ENCODE data around the gene GSG1L.
"Not testable (repeated sequence)": the region's sequence is repeated elsewhere in the genome, so short reads cannot be mapped to it uniquely, and the experiment has no call there.

GSG1L gene

DNA sequence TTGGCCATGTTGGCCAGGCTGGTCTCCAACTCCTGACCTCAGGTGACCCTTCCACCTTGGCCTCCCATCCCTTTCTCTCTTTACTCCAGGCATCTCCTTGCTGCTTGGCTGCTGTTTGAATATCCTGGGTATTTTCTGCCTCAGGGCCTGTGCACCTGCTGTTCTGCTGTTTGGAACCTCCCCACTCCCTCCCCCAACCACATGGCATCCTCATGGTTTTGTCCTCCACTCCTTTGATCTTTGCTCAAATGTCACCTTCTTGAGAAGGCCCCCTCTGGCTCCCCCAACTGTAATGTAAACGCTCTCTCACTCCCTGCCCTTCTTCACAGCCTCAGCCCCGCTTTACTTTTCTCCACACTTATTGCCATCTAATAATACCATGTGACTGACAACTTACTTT is 152.0 kb downstream of the GSG1L start:
- DNase-seq (ENCODE audit: low read depth in 1 of 2, low spot score in 1 of 2) = no peak

DNA sequence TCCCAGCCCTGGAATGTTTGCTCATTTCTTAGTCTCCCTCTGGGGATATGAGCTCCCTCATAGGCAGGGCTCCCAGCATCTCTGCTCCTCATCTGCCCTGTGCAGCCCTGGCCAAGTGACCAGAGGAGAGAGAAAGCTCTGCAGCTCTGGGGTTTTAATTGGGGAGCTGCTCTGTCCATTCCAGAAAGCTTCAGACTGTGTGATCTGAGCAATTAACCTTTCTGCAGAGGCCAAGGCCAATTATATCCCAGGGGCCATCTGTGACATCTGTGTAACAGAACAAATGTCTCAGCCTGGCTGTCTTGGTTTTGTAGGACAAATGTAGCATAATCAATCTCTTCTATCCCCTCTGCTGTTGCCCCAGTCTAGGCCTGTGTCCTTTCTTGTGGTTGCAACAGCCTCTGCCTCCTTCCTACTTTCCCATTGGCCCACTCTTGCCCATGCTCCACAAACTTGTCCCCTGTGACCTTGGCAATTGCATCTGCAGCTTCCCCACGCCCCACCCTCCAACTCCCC is 156.0 kb downstream of the GSG1L start:
- no peak for DNase-seq (ENCODE audit: low read depth in 1 of 2, low spot score in 1 of 2)

DNA sequence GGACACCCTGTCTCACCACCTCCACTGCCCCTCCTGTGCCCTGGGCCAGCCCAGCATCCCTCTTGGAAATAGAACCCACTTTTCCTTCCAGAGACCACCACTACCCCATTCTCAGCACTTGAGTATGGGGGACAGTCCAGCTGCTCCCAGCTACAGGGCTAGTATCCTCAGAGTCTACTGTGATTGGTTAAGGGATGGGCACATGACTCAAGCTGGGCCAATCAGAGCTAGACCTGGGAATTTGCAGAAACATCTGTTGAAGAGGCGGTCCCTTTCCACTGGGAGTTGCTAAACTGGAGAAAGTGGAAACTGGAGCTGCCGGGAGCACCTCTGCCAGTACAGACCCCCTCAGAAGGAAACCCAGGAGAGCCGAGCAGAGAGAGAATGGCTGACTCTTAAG is 156.6 kb downstream of the GSG1L start:
- DNase-seq (ENCODE audit: low read depth in 1 of 2, low spot score in 1 of 2) = no peak

DNA sequence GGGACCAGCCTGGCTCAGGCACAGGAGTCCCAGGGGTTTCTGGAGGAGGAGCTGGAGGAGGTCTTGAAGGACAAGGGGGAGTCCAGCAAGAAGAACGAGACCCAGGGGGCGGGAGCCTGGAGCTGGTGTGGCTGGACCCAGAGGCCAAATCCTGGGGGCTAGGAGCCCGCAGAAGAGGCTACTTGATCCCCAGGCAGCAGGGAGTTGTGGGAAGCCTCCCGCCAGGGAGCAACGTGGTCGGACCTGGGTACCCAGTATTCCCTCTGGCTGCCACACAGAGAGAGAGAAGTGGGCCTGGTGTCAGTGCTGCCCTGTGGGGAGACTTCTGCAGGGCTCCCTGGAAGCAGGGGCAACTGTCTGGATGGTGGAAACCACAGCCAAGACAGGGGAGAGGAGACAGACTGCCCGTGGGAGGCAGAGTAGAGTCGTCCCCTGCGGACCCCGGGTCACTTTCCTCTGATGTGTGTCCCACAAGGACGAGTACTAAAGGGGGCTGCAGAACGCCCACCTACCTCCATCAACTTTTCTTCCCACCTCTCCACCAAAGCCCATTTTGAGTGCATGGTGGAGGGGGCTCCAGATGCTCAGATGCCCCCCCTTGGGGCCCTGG is 160.4 kb downstream of the GSG1L start:
- DNase-seq (ENCODE audit: low read depth in 1 of 2, low spot score in 1 of 2) = no peak

DNA sequence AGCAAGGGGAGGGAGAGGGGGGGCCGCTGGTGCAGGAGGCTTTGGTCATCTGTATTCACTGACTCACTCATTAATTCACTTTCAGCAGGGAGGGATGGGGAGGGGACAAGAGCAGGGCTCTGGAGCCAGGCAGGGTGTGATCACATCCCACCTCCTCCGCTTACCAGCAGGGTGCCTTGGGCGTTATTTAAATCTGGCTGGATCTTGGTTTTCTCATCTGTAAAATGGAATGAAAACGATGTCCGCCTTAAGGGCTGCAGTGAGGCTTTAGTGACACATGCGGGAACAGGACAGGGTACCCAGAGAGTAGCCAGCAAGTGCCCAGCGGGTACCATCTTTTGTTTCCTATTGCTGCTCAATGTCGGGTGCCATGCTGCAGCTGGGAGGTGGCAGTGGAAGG is 161.0 kb downstream of the GSG1L start:
- no peak for DNase-seq (ENCODE audit: low read depth in 1 of 2, low spot score in 1 of 2)

DNA sequence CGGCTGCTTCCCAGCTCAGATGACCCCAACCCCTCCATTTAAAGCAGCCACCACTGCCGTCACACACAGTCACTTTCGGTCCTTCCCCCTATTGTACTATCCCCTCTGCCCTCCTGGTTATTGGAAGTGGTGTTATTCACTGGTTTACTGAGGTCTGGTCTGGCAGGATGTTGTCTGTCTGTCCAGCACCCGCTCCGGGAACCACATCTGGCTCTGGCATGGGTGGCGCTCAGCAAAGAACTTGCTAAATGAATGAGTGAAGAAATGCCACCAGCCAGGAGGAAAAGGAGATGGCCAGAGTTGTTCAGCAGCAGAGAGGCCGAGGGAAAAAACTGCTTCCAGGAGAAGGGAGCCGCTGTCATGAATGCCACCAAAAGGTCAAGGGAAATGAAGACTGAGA is 161.6 kb downstream of the GSG1L start:
- no peak for DNase-seq (ENCODE audit: low read depth in 1 of 2, low spot score in 1 of 2)

DNA sequence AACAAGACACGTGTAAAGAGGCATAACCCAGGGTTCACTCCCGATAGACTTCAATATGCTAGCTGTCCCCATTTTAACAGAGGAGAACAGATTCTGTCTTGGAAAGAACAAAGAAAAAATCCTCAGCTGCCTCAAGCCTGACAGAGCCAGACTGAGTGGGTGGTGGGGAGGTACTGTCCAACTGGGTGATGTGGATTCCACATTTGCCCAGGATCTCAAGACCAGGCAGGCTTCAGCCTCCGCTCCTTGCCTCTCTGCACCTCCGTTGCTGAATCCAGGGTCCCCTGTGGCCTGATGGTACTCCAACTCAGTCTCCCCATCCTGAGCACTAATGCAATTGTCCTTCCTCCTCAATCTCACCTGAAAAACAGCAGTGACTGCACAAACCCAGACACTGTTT is 163.8 kb downstream of the GSG1L start:
- DNase-seq (ENCODE audit: low read depth in 1 of 2, low spot score in 1 of 2) = no peak

DNA sequence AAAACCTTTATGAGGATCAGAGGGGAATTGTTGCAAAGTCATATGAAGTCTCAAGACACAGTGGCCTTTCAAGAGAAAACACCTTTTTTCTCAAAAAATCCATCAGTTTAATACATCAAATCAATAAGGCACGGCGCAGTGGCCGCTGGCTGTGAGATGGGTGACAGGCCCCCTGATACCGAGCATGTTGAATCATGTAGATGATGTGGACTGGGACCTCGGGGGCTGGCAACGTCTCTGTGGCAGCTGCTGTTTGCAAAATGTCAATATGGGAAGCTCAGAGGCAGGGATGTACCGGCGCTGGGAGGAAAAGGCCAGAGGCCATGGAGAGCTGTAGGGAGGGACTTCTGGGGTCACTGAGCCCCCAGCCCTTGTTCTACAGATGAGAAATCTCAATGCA is 169.1 kb downstream of the GSG1L start:
- no peak for DNase-seq (ENCODE audit: low read depth in 1 of 2, low spot score in 1 of 2)

DNA sequence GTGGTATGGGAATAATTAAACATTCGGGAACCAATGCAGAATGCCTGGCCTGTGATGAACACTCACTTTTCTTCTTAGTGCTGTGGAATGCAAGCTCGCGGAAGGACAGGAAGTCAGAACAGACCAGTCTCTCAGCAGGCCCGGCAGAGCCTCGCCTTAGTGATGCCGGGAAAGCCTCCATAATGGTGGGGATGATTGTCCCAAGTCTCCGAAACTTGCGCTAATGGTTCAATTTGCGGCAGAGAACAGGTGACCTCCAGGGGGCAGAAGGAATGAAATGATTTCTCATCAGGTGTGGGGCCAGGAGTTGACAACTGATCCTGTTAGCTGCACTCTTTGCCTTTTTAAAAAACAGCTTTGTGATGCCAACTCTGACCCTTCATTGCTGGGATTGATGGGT is 170.6 kb downstream of the GSG1L start:
- DNase-seq (ENCODE audit: low read depth in 1 of 2, low spot score in 1 of 2) = no peak

DNA sequence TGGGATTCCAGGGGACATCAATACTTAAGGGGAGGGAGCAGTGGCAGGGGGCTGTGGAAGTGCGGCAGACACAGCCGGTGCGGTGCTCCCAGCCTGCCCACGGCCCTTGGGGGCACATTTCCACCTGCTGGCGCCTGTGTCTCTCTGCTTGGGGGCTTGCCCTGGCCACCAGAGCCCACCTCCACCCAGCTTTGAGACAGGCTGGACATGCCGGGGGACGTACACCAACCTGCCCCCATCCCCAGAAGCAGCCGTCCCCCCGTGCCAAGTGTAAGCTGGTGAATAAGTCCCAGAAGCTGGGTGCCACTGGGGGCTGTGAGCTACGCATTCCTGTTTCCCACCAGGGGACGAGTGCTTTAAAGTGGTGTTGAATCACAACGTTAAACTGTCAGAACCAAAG is 172.6 kb downstream of the GSG1L start:
- DNase-seq (ENCODE audit: low read depth in 1 of 2, low spot score in 1 of 2) = no peak

DNA sequence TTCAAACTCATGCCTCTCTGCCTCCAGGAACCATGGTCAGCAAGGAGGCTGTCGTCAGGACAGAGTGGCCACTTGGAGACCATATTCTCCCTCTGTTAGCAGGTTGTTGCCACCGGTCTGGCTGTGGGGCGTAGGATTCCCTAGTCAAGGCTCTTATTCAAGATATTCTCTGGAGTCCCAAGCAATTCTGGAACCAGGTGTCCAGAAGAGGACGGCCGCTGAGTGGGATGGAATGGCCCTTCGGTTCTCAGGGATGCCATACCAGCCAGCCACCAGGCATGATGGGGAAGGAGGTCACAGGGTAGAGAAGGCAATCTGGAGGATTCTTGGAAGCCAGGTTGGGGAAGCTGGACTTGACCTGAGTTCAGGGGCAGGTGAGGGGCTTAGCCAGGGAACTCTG is 173.5 kb downstream of the GSG1L start:
- DNase-seq (ENCODE audit: low read depth in 1 of 2, low spot score in 1 of 2) = no peak

DNA sequence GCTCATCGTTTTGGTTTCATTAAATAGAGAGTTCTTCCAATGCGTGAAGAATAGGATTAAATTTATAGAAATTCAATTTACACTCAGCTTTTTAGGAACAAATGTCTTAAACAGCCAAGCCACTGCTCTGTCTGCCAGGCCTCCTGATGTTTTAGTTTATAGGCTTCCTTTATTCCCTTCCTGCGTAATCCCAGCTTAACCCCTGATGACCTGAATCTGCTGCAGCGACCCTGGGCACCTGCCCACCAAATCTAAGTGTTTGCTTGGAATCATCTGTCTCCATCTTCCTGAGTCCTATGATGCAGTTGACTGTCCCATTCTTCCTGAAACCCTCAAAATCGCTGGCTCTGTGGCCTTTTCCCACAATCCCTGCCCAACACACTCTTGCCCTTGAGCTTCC is 179.9 kb downstream of the GSG1L start:
- DNase-seq (ENCODE audit: low read depth in 1 of 2, low spot score in 1 of 2) = no peak

DNA sequence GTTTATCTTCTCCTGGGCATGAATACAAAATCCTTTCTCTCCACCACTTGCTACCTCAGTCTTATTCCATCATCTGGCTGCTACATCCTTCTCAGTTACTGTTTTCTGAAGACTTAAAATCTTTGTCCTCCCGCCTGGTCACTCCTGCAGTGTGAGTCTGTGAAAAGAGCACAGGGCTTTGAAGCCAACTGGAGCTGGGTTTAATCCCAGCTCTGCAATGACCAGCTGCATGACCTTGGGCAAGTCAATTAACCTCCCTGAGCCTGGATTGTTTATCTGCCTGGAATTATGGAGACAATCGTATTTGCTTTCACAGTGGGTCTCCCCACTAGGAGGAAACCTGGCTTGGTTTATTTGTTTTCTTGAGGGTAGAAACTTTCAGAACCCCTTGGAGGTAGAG is 183.2 kb downstream of the GSG1L start:
- no peak for DNase-seq (ENCODE audit: low read depth in 1 of 2, low spot score in 1 of 2)

DNA sequence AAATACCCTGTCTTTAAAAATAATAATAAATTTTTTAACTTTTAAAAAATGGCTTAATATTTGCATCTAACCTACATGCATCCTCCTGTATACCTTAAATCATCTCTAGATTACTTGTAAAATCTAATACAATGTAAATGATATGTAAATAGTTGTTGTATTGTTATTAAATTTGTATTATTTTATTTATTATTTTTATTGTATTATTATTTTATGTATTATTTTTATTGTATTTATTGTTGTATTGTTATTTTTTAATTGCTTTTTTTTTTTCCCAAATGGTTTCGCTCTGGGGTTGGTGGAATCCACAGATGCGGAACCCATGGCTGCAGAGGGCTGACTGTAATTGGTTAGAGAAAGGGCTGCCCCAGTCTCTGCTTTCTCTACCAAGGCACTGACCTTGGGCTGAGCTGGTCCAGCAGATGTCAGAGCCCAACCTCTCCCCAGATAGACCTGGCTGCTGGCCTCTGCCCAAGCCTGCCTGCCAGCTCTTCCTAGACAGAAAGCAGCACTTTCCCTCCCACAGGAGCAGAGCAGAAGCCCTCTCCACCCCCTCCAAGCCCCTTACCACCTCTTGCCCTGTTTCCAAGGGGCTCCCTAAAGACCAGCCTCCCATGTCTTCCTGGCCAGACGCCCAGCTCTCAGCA is 183.8 kb downstream of the GSG1L start:
- DNase-seq (ENCODE audit: low read depth in 1 of 2, low spot score in 1 of 2) = no peak

DNA sequence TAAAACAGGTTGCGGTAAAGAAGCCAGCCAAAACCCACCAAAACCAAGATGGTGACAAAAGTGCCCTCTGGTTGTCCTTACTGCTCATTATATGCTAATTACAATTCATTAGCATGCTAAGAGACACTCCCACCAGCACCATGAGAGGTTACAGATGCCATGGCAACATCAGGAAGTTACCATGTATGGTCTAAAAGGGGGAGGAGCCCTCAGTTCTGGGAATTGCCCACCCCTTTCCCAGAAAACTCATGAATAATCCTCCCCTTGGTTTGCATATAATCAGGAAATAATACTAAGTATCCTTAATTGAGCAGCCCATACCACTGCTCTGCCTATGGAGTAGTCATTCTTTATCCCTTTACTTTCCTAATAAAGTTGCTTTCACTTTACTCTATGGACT is 190.9 kb downstream of the GSG1L start:
- not testable (repeated sequence) for DNase-seq (ENCODE audit: low read depth in 1 of 2, low spot score in 1 of 2)

DNA sequence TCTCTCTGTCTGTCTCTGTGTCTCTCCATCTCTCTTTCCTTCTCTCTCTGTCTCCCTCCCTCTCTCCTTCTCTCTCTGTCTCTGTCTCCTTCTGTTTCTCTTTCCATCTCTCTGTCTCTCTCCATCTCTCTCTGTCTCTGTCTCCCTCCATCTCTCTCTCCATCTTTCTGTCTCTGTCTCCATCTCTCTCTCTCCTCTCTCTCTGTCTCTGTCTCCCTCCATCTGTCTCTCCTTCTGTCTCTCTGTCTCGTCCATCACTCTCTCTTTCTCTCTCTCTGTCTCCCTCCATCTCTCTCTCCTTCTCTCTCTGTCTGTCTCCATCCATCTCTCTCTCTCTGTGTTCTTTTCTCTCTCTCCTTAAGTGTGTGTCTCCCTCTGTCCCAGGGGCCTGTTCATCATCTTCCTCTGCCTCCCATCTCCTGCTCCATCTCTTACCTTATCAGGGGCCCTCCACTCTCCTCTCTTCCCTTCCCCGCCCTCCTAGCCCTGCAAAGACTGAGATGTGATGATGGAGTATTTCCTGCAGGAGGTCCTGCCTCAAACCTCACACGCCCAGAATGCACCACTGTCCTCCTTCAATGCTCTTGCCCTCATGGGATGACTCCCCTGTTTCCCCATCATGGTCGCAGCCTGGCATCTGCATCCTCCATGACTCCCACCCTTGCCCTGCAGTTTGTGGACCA is 193.3 kb downstream of the GSG1L start:
- DNase-seq (ENCODE audit: low read depth in 1 of 2, low spot score in 1 of 2) = no peak

DNA sequence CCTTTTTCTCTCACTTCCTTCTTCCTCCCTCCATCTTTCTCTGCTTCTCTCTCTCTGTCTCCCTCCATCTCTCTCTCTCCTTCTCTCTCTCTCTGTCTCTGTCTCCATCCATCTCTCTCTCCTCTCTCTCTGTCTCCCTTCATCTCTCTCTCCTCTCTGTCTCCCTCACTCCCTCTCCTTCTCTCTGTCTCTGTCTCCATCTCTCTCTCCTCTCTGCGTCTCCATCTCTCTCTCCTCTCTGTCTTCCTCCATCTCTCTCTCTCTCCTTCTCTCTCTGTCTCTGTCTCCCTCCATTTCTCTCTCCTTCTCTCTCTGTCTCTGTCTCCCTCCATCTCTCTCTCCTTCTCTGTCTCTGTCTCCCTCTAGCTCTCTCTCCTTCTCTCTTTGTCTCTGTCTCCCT is 194.1 kb downstream of the GSG1L start:
- DNase-seq (ENCODE audit: low read depth in 1 of 2, low spot score in 1 of 2) = no peak

DNA sequence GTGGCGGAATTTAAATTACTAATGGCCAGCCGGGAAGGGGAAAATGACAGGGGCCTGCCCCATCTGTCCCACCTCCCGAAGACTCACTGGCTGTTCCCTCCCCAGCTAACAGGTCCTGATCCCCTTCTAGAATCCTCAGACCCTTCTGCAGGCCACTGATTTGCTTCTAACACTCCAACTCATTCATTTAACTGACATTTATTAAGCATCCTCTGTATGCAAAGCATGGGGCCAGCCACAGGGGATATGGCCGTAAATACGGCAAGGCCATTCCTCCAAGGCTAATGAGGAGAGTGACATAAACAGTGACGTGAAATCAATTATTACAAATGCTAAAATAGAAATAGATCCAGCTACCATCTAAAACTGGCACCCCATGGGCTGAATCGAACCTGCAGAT is 195.3 kb downstream of the GSG1L start:
- DNase-seq (ENCODE audit: low read depth in 1 of 2, low spot score in 1 of 2) = no peak

DNA sequence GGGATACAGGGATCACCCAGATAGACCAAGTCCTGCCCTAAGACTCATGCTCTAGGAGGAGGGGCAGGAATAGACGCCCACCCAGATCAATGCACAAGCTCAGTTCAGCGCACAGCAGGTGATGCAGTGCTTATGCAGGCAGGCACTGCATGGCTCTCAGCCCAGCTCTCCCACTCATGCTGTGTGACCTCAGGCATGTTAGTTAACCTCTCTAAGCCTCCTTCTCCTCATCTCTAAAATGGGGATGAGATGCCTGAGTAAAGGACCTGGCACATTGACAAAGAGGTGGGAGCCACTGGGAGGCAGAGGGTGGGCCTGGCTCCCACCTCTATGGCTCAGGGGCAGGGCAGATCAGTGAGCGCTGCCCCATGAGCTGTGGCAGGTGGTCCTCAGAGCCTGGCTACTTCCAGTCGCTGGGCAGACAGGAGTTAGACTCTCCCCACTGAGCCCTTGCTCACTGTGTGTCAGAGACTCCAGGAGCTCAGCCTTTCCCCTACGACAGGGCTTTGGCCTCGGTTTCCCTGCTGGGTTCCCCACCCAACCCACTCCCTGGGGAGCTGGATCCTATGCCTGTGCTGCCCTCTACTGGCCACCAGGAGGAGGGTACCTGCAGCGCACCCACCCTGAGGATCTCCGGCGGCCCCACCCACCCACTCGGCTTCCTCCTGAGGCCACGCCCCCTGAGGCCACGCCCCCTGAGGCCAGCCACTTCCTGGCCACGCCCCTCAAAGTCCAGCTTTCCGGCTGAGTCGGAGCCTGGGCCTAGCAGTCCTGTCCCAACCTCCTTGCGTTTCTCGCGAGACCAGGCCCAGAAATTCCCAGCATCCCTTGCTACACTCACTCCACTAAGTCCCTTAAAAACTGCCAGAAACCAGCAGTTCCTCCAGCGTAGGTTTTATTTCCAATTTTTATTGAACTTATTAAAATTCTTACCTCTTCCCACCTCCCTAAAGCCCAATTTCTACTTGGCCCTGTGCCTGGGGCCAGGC is 196.1 kb downstream of the GSG1L start:
- no peak for DNase-seq (ENCODE audit: low read depth in 1 of 2, low spot score in 1 of 2)

DNA sequence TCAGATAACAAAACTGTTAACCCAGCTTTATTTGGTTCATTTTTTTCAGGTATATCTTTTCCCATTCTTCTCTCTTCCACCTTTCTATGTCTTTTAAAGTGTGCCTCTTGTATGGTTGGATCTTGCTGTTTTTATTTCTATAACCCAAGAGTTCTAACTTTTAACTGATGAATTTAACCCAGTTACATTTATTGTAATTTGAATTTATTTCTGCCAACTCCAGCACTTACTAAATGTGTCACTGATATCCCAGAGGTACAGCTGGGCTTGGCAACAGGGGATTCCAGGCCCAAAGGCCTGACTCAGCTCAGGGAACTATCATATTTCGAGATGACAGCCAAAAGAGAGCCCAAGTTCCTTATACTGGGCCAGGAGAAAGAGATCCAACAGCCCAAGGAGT is 200.1 kb downstream of the GSG1L start:
- no peak for DNase-seq (ENCODE audit: low read depth in 1 of 2, low spot score in 1 of 2)

DNA sequence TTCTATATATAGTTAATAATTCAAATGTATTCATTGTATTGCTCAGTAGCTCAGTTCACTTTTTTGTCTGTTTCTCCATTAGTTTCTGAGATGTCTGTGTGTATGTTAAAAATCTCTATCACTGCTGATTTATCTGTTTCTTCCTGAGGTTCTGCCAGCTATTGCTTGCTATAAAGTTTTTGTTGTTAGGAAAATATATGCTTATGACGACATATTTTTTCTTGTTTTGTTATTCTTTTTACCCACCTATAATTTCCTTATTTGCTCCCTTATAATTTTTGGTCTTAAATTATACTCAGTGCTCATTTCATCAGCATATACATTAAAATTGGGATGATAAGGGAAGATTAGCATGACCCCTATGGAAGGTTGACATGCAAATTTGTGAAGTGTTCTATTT is 200.6 kb downstream of the GSG1L start:
- DNase-seq (ENCODE audit: low read depth in 1 of 2, low spot score in 1 of 2) = no peak

All from activated T-helper 1 cell treated with anti-CD3 and anti-CD28 coated beads, Interleukin-2, amount 50 U/mL, for 16 hours (primary cell).